Measurements from ENCODE around the gene NSD1.

NSD1 gene, protein sequence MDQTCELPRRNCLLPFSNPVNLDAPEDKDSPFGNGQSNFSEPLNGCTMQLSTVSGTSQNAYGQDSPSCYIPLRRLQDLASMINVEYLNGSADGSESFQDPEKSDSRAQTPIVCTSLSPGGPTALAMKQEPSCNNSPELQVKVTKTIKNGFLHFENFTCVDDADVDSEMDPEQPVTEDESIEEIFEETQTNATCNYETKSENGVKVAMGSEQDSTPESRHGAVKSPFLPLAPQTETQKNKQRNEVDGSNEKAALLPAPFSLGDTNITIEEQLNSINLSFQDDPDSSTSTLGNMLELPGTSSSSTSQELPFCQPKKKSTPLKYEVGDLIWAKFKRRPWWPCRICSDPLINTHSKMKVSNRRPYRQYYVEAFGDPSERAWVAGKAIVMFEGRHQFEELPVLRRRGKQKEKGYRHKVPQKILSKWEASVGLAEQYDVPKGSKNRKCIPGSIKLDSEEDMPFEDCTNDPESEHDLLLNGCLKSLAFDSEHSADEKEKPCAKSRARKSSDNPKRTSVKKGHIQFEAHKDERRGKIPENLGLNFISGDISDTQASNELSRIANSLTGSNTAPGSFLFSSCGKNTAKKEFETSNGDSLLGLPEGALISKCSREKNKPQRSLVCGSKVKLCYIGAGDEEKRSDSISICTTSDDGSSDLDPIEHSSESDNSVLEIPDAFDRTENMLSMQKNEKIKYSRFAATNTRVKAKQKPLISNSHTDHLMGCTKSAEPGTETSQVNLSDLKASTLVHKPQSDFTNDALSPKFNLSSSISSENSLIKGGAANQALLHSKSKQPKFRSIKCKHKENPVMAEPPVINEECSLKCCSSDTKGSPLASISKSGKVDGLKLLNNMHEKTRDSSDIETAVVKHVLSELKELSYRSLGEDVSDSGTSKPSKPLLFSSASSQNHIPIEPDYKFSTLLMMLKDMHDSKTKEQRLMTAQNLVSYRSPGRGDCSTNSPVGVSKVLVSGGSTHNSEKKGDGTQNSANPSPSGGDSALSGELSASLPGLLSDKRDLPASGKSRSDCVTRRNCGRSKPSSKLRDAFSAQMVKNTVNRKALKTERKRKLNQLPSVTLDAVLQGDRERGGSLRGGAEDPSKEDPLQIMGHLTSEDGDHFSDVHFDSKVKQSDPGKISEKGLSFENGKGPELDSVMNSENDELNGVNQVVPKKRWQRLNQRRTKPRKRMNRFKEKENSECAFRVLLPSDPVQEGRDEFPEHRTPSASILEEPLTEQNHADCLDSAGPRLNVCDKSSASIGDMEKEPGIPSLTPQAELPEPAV (N-terminal part only)

DNA sequence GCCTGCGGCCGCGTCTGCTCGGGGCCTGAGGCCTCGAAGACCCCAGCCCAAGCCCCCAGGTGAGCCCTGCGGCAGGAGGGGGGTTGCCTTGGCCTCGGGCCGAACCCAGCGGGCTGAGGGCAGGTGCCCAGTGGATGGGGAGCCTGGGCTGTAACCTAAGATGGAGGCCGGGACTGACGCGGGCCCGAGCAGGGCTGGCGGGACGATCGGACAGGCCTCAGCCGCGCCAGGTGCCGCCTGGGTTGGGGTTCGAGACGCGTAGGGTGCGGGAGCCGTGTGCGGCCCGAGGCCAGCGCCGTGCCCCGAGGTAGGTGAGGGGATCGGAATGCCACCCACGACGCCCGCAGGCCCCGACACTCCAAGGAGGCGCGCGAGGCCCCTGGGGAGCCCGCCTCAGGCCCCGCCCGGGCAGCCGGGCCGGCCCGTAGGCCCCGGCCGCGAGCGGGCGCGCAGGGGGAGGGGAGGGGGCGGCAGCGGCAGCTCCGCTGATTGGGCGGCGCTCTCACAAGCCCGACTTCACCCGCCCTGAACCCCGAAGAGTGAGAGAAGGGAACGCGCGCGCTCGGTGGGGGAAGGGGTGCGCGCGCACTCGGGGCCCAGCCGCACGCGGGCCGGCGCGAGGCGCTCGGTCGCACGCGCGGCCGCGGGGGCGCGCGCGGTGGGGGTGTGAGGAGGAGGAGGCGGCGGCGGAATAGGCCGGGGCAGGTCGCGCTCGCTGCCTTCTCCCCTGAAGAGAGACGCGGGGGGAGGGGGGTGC lies at the start of gene NSD1:
NSD1 (plus strand) TSS at position 678 of the 757 bp plus-strand sequence. CDS start 1,331 bp downstream, outside the sequence.
- peak; percentile 47 for DNase-seq

GRCh38 chr5:177084175-177084574 lies 49.4 kb upstream of the NSD1 start:
- no peak for DNase-seq

DNA sequence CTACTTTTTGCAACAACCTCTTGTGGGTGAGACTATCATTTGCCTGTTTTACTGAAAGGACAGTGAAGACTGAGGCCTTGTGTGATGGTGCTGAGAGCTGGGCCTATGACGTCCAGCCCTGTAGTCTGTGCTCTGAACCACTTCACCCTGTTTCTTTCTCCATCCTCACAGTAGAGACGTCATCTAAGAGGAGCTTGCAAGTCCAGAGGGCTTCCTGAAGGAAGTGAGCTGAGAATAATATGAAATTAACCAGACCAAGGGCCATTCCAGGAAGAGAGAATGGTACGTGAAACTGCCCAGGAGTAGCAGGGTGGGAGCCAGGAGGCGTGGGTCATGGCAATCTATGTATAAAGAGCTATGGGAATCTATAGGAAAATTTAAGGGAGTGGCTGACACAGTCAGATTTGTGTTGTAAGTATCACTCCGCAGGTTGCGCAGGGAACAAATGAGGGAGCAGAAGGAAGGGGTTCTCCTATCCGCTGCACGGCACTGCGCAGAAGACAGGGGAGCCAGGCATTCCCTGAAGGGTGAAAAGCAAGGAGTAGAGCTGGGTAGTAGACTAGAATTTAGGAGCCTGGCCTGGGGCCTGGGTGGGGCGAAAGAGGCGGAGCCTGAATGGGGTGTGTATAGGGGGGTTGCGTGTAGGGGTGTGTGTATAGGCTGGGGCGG lies 47.5 kb upstream of the NSD1 start:
- DNase-seq: no peak

GRCh38 chr5:177086654-177087397 lies 46.7 kb upstream of the NSD1 start, which contains the start of gene FGFR4:
TSS of gene FGFR4 (plus strand) at chr5:177086915. CDS start at chr5:177089603, 2,688 bp downstream.
- DNase-seq: no peak

GRCh38 chr5:177087398-177088005 lies 46.1 kb upstream of the NSD1 start:
- no peak for DNase-seq

DNA sequence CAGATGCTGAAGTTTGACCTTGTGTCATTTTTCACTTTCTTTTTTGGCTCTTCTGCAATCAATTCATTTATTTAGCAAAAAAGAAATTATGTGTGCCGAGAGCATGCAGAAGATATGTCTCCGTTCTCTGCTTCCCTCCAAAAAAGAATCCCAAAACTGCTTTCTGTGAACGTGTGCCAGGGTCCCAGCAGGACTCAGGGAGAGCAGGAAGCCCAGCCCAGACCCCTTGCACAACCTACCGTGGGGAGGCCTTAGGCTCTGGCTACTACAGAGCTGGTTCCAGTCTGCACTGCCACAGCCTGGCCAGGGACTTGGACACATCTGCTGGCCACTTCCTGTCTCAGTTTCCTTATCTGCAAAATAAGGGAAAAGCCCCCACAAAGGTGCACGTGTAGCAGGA lies 44.4 kb upstream of the NSD1 start:
- no peak for DNase-seq

- DNase-seq: no peak
These were observed 43.5 kb upstream of the NSD1 start for GRCh38 chr5:177089825-177090641.

DNA sequence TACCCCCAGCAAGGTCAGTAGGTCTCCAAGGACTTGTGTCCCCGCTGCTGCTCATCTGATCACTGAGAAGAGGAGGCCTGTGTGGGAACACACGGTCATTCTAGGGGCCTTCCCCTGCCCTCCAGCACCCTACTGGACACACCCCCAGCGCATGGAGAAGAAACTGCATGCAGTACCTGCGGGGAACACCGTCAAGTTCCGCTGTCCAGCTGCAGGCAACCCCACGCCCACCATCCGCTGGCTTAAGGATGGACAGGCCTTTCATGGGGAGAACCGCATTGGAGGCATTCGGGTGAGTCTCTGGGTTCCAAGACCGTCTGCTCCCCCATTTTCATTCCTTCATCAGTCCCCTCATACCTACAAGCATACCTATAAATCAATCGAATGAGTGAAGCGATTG lies 42.8 kb upstream of the NSD1 start:
- no peak for DNase-seq

GRCh38 chr5:177091232-177091631 lies 42.3 kb upstream of the NSD1 start:
- DNase-seq: no peak

GRCh38 chr5:177092178-177093081 lies 41.1 kb upstream of the NSD1 start:
- no peak for DNase-seq

DNA sequence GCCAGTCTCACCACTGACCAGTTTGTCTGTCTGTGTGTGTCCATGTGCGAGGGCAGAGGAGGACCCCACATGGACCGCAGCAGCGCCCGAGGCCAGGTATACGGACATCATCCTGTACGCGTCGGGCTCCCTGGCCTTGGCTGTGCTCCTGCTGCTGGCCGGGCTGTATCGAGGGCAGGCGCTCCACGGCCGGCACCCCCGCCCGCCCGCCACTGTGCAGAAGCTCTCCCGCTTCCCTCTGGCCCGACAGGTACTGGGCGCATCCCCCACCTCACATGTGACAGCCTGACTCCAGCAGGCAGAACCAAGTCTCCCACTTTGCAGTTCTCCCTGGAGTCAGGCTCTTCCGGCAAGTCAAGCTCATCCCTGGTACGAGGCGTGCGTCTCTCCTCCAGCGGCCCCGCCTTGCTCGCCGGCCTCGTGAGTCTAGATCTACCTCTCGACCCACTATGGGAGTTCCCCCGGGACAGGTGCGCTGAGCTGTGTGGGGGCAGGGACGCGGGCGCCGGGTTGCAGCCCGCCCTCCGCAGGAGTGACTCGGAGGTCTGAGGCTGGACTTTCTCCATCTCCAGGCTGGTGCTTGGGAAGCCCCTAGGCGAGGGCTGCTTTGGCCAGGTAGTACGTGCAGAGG lies 40.4 kb upstream of the NSD1 start:
- no peak for DNase-seq

- no peak for DNase-seq
These were observed 39.8 kb upstream of the NSD1 start for GRCh38 chr5:177093803-177094202.

DNA sequence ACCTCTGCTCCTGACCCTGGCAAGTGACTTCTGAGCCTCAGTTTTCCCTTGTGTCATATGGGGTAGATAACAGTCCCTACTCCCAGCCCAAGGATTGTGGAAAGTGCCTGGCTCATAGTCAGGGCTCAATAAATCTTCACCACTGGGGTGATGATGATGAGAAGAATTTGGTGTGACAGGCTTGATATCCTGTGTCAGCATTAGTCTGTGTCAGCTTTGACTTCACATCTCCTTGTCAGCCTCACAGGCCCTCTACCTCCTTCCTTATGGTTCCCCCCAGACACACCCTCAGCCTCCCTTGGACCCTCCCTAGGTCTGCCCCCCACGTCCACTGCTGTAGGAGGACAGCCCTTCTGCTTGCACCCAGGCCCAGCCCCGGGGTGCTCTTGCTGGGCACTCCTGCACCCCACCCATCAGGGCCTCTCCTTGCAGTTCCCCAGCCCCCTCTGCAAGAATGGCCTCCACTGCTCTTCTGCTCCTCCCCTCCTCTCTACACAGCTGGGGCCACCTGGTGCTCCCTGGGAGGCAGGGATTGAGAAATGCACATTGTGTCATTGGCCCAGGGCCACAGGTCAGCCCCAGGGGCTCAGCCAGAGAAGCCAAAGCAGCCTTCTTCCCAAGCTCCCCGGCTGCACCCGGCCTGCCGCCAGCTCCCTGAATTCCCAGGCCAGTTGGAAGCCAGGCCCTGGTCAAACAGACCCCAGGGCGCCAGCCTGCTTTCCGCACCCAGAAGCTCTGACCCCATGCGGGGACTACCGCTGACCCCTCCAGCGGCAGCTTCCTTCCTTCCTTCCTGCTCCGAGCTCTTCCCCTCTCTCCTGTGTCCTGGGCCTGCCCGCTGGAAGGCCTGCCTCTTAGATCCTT lies 39.1 kb upstream of the NSD1 start:
- no peak for DNase-seq

GRCh38 chr5:177095088-177095669 lies 38.4 kb upstream of the NSD1 start:
- no peak for DNase-seq

GRCh38 chr5:177096162-177097015 lies 37.2 kb upstream of the NSD1 start:
- DNase-seq: no peak
